Esophagus muscularis mucosa (tissue), 3 donors: ENCODE measurements around the gene DOCK2.

Experiments used
- POLR2A ChIP-seq: fragments of 450-650 bp; IDR thresholded peaks from one replicate; pipeline ENCODE4 v1.6.1; 2017; ENCODE audit warnings: antibody characterized with exemption, moderate library complexity, mild to moderate bottlenecking, low read depth
- POLR2AphosphoS5 ChIP-seq, 2 donors: sonication (generic); formaldehyde crosslinking; IDR thresholded peaks; one replicate each; pipeline ENCODE4 v1.6.1; 2017; ENCODE audit warnings: antibody characterized with exemption in 2 of 2
- TF ChIP-seq, protein P1 (sequence below), 3 experiments: fragments of 200-600 bp in 2 of 3; fragments of 450-650 bp in 1 of 3; sonication (generic) in 2 of 3; IDR thresholded peaks; one replicate each; pipeline ENCODE4 v1.5.1; 2017 to 2019; ENCODE audit warnings: antibody characterized with exemption in 3 of 3, mild to moderate bottlenecking in 2 of 3, moderate library complexity in 1 of 3

DNA sequence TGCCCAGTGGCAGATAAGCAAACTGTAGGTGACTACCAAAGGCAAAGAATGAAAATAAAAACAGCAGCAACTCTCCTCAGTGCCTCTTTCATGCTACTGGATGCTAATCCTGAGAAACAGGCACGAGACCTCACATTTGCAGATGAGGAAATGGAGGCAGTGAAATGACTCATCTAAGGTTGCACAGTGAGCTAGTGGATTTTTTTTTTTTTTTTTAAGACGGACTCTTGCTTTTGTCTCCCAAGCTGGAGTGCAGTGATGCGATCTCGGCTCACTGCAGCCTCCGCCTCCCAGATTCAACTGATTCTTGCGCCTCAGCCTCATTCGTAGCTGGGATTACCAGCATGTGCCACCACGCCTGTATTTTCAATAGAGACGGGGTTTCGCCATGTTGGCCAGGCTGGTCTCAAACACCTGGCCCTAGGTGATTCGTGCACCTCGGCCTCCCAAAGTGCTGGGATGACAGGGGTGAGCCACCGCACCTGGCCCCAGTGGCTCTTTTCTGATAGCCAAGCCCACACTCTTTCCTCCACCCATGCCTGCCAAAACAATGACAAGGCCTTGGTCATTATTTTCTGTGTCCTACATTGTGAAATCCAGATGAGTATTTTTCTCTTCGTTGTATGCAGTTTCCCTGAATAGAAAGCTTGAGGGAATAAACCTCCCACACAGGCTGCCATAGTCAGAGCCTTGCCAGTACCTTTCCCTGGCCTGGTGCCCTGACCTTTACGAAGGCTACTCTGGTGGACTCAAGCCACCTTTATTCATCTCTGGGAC lies 19.2 kb downstream of the DOCK2 start:
- TF ChIP-seq, protein P1, sequence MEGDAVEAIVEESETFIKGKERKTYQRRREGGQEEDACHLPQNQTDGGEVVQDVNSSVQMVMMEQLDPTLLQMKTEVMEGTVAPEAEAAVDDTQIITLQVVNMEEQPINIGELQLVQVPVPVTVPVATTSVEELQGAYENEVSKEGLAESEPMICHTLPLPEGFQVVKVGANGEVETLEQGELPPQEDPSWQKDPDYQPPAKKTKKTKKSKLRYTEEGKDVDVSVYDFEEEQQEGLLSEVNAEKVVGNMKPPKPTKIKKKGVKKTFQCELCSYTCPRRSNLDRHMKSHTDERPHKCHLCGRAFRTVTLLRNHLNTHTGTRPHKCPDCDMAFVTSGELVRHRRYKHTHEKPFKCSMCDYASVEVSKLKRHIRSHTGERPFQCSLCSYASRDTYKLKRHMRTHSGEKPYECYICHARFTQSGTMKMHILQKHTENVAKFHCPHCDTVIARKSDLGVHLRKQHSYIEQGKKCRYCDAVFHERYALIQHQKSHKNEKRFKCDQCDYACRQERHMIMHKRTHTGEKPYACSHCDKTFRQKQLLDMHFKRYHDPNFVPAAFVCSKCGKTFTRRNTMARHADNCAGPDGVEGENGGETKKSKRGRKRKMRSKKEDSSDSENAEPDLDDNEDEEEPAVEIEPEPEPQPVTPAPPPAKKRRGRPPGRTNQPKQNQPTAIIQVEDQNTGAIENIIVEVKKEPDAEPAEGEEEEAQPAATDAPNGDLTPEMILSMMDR (IDR thresholded peaks at IDR 0.05) = no peak
- TF ChIP-seq POLR2A = no peak
- TF ChIP-seq POLR2AphosphoS5 (IDR thresholded peaks at IDR 0.05) = no peak
